Mononuclear cell (primary cell): Measurements from ENCODE around the gene FAM131B. TPM values are rescaled to one million over a fixed set of nuclear protein-coding genes. Genes with fewer than 3 reads are reported as not detected.
"Not testable (repeated sequence)": the region's sequence is repeated elsewhere in the genome, so short reads cannot be mapped to it uniquely, and the experiment has no call there.

Experiments used
- H3K27me3 ChIP-seq: 2 replicates; pipeline ENCODE4 v1.6.0; 2011; ENCODE audit warnings: low read length, control low read depth; ENCODE audit not compliant: insufficient read depth
- H3K4me1 ChIP-seq: 2 replicates; pipeline ENCODE4 v1.5.1; 2011; ENCODE audit warnings: mild to moderate bottlenecking, low read length, control low read depth; ENCODE audit not compliant: insufficient read depth
- H3K4me3 ChIP-seq: 2 replicates; pipeline ENCODE4 v1.5.1; 2011; ENCODE audit warnings: mild to moderate bottlenecking, low read length, moderate library complexity
- H3K9me3 ChIP-seq: 2 replicates; pipeline ENCODE4 v1.5.1; 2011; ENCODE audit warnings: low read depth, mild to moderate bottlenecking, control low read depth, low read length
- total RNA-seq: library from RNA; depleted of rRNA; stranded (reverse); fragments of >200 nt; gene quantifications from one replicate; pipeline ENCODE4 v1.2.3, GENCODE V29; 2012

The FAM131B gene
- total RNA-seq, 1 donor, result 0.84 TPM

DNA sequence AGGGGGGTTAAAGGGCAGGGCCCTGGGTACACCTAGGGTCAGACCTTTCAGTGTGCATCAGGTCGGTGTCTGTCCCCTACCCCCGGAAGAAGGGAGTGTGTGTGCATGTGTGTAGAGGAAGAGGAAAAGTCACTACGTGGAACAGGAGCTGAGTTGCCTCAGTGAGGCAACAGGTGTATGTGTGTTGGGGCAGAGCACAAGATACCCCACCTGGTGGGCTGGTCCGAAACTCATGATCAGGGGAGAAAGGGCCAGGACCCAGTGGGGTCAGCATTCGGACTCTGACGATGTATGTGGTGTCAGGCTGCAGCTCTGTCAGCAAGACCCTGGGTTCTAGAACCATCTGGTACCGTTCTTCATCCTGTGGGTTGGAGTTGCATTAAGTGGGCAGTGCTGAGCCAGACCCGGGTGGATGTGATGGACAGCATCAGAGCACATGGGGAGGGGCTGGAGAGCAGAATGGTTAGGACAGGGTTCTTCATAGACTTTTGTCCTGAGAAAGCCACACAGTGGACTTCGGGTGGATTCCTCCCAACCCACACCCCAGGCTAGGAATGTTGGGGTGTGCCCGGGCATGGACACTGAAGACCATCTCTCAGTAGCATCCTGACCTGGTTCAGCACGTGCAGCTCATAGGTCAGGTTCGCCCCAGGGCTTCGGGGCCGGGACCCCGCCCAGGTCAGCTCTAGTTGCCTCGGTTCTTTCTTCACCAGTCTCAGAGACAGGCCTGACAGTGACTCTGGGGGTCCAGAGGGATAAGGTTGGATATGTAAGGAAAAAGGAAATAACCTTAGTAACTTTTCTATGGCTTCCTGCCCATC lies 35.4 kb upstream of the FAM131B start:
- Histone ChIP-seq H3K4me3 (no peak overlapping the region), H3K4me1 (peaks cover 10% of the 10 kb centered on the region), H3K27me3 (no peaks in the 10 kb centered on the region), H3K9me3 (no peaks in the 10 kb centered on the region)

DNA sequence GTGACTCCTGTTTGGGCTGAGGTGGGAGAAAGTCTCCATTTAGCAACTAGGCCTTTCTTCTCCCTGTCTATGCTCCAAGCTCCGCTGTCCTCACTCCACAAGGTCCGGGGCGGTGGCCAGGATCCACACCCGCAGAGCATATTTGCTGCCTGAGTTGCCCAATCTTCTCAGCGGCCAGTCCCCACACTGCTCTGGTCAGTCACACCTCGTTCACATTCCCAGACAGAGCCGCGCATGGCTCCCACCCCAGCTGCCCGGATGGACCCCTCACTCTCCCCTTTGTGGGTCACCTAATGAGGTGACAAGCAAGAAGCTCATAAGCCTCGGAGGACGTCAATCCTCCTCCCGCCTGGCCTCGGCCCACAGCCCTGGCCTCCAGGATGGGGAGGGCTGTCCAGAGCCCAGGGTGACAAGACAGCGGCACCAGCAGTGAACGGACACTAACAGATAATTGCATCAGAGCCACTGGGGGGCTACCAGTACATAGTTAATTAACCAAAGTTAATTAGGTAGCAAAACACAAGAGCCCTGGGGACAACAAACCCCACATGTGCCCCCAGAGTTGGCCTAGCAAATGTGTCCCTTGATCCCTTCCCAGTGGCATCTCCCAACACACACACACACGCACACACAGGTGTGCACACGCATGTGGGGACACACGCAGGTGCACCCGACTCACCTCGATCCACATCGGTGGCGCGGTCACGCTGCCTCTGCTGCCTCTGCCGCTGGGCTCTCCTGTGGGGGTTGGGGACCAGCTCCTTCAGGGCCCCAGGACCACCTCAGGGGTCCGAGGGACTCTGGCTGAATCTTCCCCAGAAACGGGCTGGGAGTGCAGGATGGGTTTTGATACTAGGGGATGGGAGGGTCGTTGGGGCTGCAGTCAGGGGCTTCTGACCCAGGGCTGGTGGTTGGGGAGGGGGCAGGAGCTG lies 34.4 kb upstream of the FAM131B start:
- peaks cover 10% of the 10 kb centered on the region for H3K4me1 ChIP-seq
- no peaks in the 10 kb centered on the region for H3K27me3 ChIP-seq
- no peaks in the 10 kb centered on the region for H3K9me3 ChIP-seq
- H3K4me3 ChIP-seq, result no peak overlapping the region

DNA sequence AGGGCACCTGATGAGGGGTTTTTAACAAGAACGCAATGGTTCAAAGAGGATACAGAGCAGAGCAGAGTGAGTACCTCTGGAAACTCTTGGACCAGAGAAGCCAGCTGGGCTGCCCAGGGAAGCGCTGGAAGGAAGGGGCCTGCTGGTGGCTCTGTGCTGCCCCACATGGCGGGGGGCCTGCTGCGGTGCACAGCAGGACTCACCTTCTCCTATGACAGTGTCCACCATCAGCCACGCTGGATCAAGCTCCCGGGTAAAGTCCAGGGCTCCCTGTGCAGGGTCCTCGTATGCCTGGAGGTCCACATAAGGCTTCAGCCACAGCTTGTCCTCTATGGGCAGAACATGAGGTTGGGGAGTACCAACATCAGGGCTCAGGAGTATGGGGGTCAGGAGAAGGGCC lies 33.7 kb upstream of the FAM131B start:
- H3K4me3 ChIP-seq, result no peak overlapping the region
- H3K9me3 ChIP-seq, result no peaks in the 10 kb centered on the region
- no peaks in the 10 kb centered on the region for H3K27me3 ChIP-seq
- peaks cover 10% of the 10 kb centered on the region for H3K4me1 ChIP-seq

DNA sequence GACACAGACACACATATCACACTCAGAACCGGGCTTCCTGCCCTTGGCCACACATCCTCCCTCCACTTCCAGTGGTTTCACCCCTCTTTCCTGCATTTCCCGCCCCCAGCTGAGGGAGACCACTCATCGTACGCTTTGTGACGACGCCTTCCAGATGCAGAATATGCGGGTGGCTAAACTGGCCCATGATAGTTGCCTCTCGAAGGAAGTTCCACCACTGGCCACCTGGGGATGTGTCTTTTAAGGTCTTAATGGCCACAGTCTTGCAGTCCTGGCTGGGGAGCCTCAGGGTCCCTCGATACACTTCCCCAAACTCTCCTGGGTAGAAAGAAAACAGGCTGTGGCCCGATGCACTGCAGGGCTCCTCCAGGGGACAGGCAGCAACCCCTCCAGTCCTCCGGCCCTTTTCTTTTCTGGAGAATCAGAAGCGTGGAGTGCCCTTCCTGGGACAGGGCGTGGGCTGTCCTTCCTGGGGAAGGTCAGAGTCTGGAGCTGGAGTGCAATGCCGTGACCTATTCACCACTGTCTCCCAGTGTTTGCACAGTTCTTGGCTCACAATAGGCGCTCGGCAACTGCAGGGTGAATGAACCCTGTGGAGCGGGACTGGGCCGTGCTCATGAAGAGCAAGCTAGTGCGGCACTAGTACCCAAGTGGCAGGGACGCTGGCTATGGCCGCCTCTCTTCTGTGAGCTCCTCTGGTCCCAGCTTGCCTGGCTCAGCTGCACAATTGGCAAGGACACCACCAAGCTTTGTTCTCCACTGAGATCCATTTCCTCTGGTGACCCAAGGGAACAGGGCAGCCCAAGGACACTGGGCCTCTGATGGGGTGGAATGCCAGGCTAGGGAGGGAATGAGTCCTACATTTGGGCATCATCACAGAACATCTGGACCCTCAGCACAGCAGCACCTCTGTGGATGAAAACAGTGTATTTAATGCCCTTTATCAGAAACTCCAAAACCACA lies 33.0 kb upstream of the FAM131B start:
- no peaks in the 10 kb centered on the region for H3K27me3 ChIP-seq
- H3K9me3 ChIP-seq, result no peaks in the 10 kb centered on the region

DNA sequence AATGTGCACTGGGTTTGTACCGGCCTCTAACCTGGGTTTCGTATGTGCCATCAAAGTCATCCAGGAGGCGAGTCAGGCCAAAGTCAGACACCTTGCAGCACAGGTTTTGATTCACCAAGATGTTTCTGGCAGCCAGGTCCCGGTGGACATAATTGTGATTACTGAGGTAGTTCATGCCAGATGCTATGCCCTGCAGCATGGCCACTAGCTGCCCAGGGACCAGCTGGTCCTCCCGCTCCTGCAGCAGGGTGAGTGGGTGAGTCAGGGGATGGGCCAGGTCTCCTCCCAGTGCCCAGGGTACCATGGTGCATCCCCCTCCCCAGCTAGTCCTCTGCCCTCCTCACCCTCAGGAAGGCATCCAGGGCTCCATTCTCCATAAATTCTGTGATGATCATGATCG lies 32.3 kb upstream of the FAM131B start:
- H3K9me3 ChIP-seq, result no peaks in the 10 kb centered on the region
- H3K4me3 ChIP-seq, result no peak overlapping the region
- peaks cover 10% of the 10 kb centered on the region for H3K4me1 ChIP-seq
- H3K27me3 ChIP-seq, result no peaks in the 10 kb centered on the region

More for the DNA sequence above, 33.0 kb upstream of the FAM131B start:
- Histone ChIP-seq H3K4me3 (no peak overlapping the region), H3K4me1 (peaks cover 10% of the 10 kb centered on the region)

DNA sequence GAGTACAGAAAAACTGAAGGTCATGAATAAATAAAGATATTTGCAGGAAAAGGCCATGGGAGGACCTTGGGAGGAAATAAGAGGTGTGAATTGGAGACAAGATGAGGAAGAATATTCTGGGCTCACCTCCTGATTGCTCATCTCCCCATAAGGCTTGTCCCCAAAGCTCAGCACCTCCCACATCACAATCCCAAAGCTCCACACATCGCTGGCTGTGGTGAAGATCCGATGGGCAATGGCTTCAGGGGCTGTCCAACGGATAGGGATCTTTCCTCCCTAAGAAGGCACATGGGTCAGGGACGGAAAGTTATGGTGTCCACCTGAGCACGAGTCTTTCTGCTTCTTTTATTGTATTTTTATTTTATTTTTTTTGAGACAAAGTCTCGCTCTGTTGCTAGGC lies 31.6 kb upstream of the FAM131B start:
- Histone ChIP-seq H3K9me3 (no peaks in the 10 kb centered on the region), H3K27me3 (no peaks in the 10 kb centered on the region), H3K4me3 (no peak overlapping the region), H3K4me1 (peaks cover 10% of the 10 kb centered on the region)

DNA sequence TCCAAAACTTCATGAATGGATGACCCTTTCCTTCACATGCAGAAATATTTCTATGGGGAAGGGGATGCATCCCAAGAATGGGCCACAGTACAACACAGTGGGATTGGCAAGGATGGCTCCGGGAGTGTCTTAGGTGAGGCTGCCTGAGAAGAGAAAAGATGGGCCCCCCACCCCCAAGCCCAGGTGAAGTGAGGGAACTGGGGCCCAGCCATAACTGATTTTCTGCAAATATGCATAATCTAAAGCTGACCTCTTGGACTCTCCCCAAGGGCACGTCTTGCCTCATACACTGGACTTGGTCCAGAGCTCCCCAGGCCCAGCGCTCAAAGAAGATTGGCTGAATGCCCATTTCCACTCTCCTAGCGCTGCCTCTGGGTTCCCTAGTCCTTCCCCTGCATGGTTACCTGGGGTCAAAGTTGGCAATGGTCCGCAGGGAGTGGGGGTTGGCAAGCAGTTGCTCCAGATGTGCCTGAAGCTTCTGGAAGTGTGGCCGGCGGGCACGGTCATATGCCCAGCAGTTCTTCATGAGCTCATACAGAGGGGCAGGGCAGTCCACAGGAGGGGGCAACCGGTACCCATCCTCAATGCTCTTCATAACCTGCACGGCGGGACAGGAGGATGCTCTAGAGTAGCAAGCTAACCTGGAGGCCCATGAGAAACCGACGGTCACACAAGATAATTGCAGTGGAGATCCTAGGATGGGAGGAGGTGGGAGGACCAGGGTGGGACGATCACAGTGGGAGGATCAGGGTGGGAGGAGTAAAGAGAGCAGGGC lies 30.9 kb upstream of the FAM131B start:
- H3K4me3 ChIP-seq, result no peak overlapping the region
- H3K27me3 ChIP-seq, result no peaks in the 10 kb centered on the region
- peaks cover 10% of the 10 kb centered on the region for H3K4me1 ChIP-seq
- no peaks in the 10 kb centered on the region for H3K9me3 ChIP-seq

DNA sequence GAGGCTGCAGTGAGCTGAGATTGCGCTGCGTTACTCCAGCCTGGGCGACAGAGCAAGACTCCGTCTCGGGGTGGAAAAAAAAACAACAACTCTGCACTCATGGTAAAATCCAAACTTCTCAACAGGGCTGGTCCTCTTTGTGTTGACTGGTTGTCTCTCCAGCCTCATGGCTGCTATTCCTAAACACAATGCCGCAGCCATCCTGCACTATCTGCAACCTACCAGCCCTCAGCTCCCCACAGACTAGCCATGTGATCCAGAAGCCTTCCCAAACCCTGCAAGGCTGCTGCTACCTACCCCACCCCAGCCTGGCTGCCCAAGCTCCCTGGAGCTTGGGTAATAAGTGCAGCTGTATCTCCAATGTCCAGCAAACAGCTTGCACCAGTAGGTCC lies 30.4 kb upstream of the FAM131B start:
- peaks cover 13% of the 10 kb centered on the region for H3K4me1 ChIP-seq
- H3K4me3 ChIP-seq, result no peak overlapping the region
- no peaks in the 10 kb centered on the region for H3K9me3 ChIP-seq
- no peaks in the 10 kb centered on the region for H3K27me3 ChIP-seq

DNA sequence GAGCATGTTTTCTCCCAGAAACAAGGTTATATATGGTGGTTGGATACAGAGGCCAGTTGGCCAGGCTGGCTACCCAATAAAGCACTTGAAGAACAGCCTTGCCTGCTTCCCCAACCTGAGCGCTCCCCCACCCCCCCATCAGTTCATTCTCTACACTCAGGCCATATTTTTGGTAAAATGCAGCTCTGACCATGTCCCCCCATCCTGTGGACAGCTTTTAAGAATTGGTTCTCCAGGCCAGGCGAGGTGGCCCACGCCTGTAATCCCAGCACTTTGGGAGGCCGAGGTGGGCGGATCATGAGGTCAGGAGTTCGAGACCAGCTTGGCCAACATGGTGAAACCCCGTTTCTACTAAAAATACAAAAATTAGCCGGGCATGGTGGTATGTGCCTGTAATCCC lies 29.9 kb upstream of the FAM131B start:
- not testable (repeated sequence) for H3K27me3 ChIP-seq, H3K9me3 ChIP-seq, H3K4me3 ChIP-seq
- peaks cover 17% of the 10 kb centered on the region for H3K4me1 ChIP-seq

DNA sequence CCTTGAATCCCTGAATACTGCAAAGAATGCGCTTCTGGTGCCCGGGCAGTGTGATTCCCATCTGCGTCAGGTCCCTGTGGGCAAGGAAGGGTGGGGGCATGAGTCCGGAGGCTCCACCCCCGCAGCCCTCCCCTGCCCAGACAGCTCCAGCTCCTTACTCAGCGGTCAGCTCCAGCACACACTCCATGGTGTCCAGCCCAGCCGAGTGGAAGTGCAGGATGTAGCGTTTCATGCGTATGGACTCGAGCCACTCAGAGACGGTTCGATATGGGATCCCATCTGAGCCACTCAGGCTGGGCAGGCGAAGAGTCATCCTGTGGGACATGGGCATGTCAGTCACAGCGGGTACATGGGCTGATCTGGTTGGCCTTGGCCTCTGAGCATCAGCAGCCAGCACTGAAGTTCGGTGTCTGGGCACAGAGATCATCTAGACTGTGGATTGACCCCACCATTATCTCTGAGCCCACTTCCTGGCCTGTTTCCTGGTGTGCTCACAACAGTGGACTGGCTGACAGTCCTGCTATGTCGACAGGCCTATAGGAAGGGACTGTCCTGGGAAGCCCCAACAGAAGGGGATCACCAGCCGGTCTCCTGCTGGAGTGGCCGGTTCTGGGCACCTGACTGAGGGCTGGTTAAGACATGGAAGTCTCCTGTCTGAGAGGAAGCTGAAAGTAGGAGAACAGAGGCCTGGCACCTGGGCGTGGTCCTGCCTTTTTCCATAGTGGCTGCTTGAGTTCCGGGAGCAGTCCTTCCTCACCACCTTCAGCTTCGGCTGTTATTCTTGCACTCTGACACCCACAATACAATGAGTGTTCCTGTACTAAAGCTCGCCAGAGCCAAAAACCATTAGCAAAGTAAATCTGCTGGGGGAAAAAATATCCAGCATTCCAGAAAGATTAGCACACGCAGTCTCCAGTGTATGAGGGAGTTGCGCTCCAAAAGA lies 29.2 kb upstream of the FAM131B start:
- Histone ChIP-seq H3K4me3 (no peak overlapping the region), H3K27me3 (no peaks in the 10 kb centered on the region), H3K9me3 (no peaks in the 10 kb centered on the region), H3K4me1 (peaks cover 24% of the 10 kb centered on the region)

DNA sequence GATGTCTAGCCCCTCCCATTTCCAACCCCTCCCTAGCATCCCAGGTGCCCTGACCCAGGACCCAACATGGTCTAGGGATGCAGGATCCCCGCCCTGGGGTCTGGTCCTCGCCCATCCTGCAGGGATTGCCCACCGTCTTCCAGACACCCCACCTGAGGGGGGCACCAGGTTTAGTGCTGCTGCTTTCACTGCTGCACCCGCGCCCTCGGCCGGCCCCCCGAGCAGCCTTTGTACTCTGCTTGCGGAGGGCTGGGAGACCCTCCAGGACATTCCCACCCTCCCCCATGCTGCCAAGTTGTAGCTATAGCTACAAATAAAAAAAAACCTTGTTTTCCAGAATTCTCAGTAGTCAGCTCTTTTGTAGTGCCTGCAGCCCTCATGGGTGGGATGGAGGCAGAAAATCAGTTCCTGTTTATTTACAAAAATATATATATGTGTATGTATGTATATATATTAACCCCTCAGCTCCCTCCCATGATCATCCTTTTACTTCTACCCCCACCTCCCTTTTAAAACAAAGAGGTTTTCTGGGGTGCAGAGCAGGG lies 28.3 kb upstream of the FAM131B start:
- Histone ChIP-seq H3K4me1 (peaks cover 33% of the 10 kb centered on the region), H3K27me3 (no peaks in the 10 kb centered on the region), H3K4me3 (no peak overlapping the region), H3K9me3 (no peaks in the 10 kb centered on the region)

DNA sequence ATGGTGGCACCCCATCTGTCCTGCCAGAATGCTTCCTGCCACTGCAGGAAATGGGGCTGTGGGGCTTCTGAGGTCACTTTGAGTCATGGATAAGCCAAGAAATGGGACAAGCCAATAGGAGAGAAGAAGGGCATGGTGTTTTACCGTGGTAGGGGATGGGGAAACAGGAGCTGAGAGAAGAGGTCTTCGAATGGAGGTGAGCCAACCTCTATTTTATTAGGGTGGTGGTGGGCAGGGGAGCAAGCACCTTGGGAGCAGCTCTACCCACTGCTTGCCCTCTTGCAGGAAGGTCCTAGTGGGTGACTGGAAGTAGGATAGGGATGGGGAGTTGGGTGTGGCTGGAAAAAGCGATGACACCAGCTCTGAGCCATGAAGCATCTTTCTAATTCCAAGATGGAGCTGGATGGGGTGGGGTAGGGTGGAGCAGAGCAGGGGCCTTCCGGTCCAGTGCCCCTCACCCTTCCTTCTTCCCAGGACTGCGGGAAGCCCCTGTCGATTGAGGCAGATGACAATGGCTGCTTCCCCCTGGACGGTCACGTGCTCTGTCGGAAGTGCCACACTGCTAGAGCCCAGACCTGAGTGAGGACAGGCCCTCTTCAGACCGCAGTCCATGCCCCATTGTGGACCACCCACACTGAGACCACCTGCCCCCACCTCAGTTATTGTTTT lies 27.7 kb upstream of the FAM131B start:
- H3K9me3 ChIP-seq, result no peaks in the 10 kb centered on the region
- no peak overlapping the region for H3K4me3 ChIP-seq
- H3K27me3 ChIP-seq, result no peaks in the 10 kb centered on the region
- peaks cover 36% of the 10 kb centered on the region for H3K4me1 ChIP-seq
